OCI-LY3 (cell line): ENCODE measurements around the gene PTPN23.

Source experiments
- H2AFZ ChIP-seq: fragments of 200-600, 300-600 bp; shearing (Covaris generic); 2 replicates; pipeline ENCODE4 v1.6.0; 2014; ENCODE audit warnings: antibody characterized with exemption, low read depth, low read length
- H3K27ac ChIP-seq: fragments of 200-600, 300-600 bp; sonication (generic); 2 replicates; pipeline ENCODE4 v1.5.1; 2014; ENCODE audit warnings: mild to moderate bottlenecking, low read length, moderate library complexity, mixed read lengths
- H3K27me3 ChIP-seq: fragments of 200-600, 300-600 bp; sonication (generic); 2 replicates; pipeline ENCODE4 v1.6.1; 2014; ENCODE audit warnings: low read depth, low read length, mixed read lengths
- H3K36me3 ChIP-seq: fragments of 200-600, 300-600 bp; sonication (generic); replicated peaks from 2 replicates; pipeline ENCODE3; 2014; ENCODE audit warnings: low read depth, low read length, mixed read lengths
- H3K4me1 ChIP-seq: fragments of 300-600, 200-600 bp; sonication (generic); 2 replicates; pipeline ENCODE4 v1.6.1; 2014; ENCODE audit warnings: low read length, mixed read lengths
- H3K4me2 ChIP-seq: fragments of 200-600, 300-600 bp; sonication (generic); 2 replicates; pipeline ENCODE4 v1.6.1; 2014; ENCODE audit warnings: low read length, mixed read lengths
- H3K4me3 ChIP-seq: fragments of 300-600, 200-600 bp; sonication (generic); 2 replicates; pipeline ENCODE4 v1.5.1; 2014; ENCODE audit warnings: antibody characterized with exemption, mild to moderate bottlenecking, low read length, moderate library complexity
- H3K79me2 ChIP-seq: fragments of 300-600, 200-600 bp; shearing (Covaris generic); 2 replicates; pipeline ENCODE4 v1.6.1; 2014; ENCODE audit warnings: mild to moderate bottlenecking, low read length, mixed read lengths
- H3K9ac ChIP-seq: fragments of 300-600, 200-600 bp; shearing (Covaris generic); 2 replicates; pipeline ENCODE4 v1.6.0; 2014; ENCODE audit warnings: mild to moderate bottlenecking, low read length, moderate library complexity
- H3K9me3 ChIP-seq: fragments of 200-600, 300-600 bp; shearing (Covaris generic); 2 replicates; pipeline ENCODE4 v1.6.1; 2014; ENCODE audit warnings: low read length, mixed read lengths; ENCODE audit not compliant: insufficient read depth
- H4K20me1 ChIP-seq: fragments of 200-600, 300-600 bp; sonication (generic); 2 replicates; pipeline ENCODE4 v1.6.1; 2016; ENCODE audit warnings: low read length, mixed read lengths; ENCODE audit not compliant: insufficient read depth
- CTCF ChIP-seq: fragments of 200-600, 300-600 bp; sonication (generic); IDR thresholded peaks from 2 replicates; pipeline ENCODE4 v1.5.1; 2014; ENCODE audit warnings: antibody characterized with exemption, low read length, low read depth
- EZH2phosphoT487 ChIP-seq: fragments of 200-600 bp; shearing (Covaris generic); IDR thresholded peaks from 2 replicates; pipeline ENCODE4 v1.6.1; 2018; ENCODE audit warnings: antibody characterized with exemption, mixed run types, low read depth

Gene PTPN23

GRCh38 chr3:47384425-47384824 lies 3.6 kb downstream of the PTPN23 start:
- Histone ChIP-seq H3K79me2 (peaks cover 91% of the 10 kb centered on the region), H3K9ac (no peak overlapping the region), H3K4me3 (no peak overlapping the region), H4K20me1 (peaks cover 48% of the 10 kb centered on the region), H3K9me3 (no peaks in the 10 kb centered on the region), H2AFZ (no peak overlapping the region), H3K4me1 (peaks cover 11% of the 10 kb centered on the region), H3K27ac (no peak overlapping the region), H3K36me3 (peaks cover 13% of the 10 kb centered on the region), H3K27me3 (no peaks in the 10 kb centered on the region), H3K4me2 (no peak overlapping the region)
- TF ChIP-seq EZH2phosphoT487 (no peak), CTCF (no peak)

GRCh38 chr3:47385007-47385406 lies 4.2 kb downstream of the PTPN23 start:
- H3K79me2 ChIP-seq, result peaks cover 87% of the 10 kb centered on the region
- no peak overlapping the region for H2AFZ ChIP-seq
- peaks cover 7% of the 10 kb centered on the region; the same call in 1 of the 2 replicates for H3K4me1 ChIP-seq
- TF ChIP-seq CTCF, result no peak
- no peaks in the 10 kb centered on the region for H3K27me3 ChIP-seq
- no peak overlapping the region for H3K4me3 ChIP-seq
- no peak overlapping the region for H3K4me2 ChIP-seq
- H3K9me3 ChIP-seq, result no peaks in the 10 kb centered on the region
- H3K9ac ChIP-seq, result no peak overlapping the region
- no peak overlapping the region for H3K27ac ChIP-seq
- H4K20me1 ChIP-seq, result peaks cover 48% of the 10 kb centered on the region
- H3K36me3 ChIP-seq, result peaks cover 13% of the 10 kb centered on the region

GRCh38 chr3:47385796-47386195 lies 5.0 kb downstream of the PTPN23 start:
- H2AFZ ChIP-seq, result no peak overlapping the region
- TF ChIP-seq CTCF (no peak), EZH2phosphoT487 (no peak)
- no peak overlapping the region for H3K4me2 ChIP-seq
- peaks cover 7% of the 10 kb centered on the region; the same call in 1 of the 2 replicates for H3K4me1 ChIP-seq
- H3K4me3 ChIP-seq, result no peak overlapping the region
- no peaks in the 10 kb centered on the region for H3K9me3 ChIP-seq
- no peak overlapping the region for H3K9ac ChIP-seq
- peaks cover 89% of the 10 kb centered on the region for H3K79me2 ChIP-seq
- H3K27ac ChIP-seq, result no peak overlapping the region
- H3K36me3 ChIP-seq, result peaks cover 13% of the 10 kb centered on the region
- H3K27me3 ChIP-seq, result no peaks in the 10 kb centered on the region
- H4K20me1 ChIP-seq, result peaks cover 55% of the 10 kb centered on the region

- no peak overlapping the region for H3K27ac ChIP-seq
- peaks cover 12% of the 10 kb centered on the region for H3K36me3 ChIP-seq
- peaks cover 48% of the 10 kb centered on the region for H4K20me1 ChIP-seq
- H3K4me1 ChIP-seq, result no peaks in the 10 kb centered on the region
- H3K9ac ChIP-seq, result no peak overlapping the region
- H3K4me2 ChIP-seq, result no peak overlapping the region
- TF ChIP-seq EZH2phosphoT487, result no peak
- no peak for TF ChIP-seq CTCF
- no peak overlapping the region for H2AFZ ChIP-seq
- no peaks in the 10 kb centered on the region for H3K27me3 ChIP-seq
- no peaks in the 10 kb centered on the region for H3K9me3 ChIP-seq
- no peak overlapping the region for H3K4me3 ChIP-seq
- H3K79me2 ChIP-seq, result peaks cover 75% of the 10 kb centered on the region
Measured at GRCh38 chr3:47392933-47393332, 12.1 kb downstream of the PTPN23 start.
